Measurements from ENCODE around the gene LHX2.

- TF ChIP-seq POLR2A (IDR thresholded peaks at IDR 0.05) (no peak), CTCF (IDR thresholded peaks at IDR 0.05) (no peak)
Observed at GRCh38 chr9:123990427-123990826, 21.1 kb upstream of the LHX2 start.

Data from adrenal gland (tissue), 5 donors.